Measurements from ENCODE around the gene GPATCH4. TPM values are rescaled to one million over a fixed set of nuclear protein-coding genes. Genes with fewer than 3 reads are reported as not detected.

Gene GPATCH4
- total RNA-seq, 1 experiment from 2014 or later, result 71.7 TPM

DNA sequence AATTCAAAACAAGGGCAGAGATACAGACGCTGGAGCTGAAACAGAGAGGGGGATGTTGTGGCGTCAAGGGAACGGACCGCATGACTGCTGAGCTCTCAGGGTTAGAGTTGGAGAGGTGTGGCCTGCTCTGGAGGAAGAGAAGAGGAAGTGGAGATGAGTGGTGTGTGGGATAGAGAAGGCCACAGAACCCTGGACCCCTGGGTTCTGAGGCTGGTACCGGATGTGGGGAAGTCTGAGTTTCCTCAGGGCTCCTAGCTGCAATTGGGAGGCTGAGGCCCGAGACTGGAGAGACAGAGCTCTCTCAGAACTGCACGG, 42.5 kb upstream of the GPATCH4 start:
- no peaks in the 10 kb centered on the region; a peak in 1 of 5 replicates for H3K9me3 Mint-ChIP-seq
- no peak overlapping the region for H3K4ac ChIP-seq (ENCODE audit: low read depth, low read length)
- no peak overlapping the region for H2BK20ac ChIP-seq (ENCODE audit: low read depth, low read length, poor library complexity, severe bottlenecking)
- no peak overlapping the region for H3K56ac ChIP-seq (ENCODE audit: insufficient read length, low read depth, low read length)
- no peaks in the 10 kb centered on the region for H3K36me3 Mint-ChIP-seq (ENCODE audit: insufficient read depth in 1 of 3, low read depth in 3 of 3)
- no peak overlapping the region for H3K14ac ChIP-seq (ENCODE audit: insufficient read depth, low read length)
- no peak overlapping the region for H3K27ac ChIP-seq (ENCODE audit: insufficient read length, low read depth, low read length)
- peaks cover 4% of the 10 kb centered on the region; the same call in 1 of the 2 replicates for H3K4me1 ChIP-seq (ENCODE audit: insufficient read depth, low read length)
- no peak overlapping the region for H4K91ac ChIP-seq (ENCODE audit: insufficient read length, low read depth, low read length)
- no peak overlapping the region for H2BK120ac ChIP-seq (ENCODE audit: low read depth, low read length, poor library complexity, severe bottlenecking)
- H2BK15ac ChIP-seq (ENCODE audit: low read depth, low read length), result no peak overlapping the region
- no peak overlapping the region for H2BK5ac ChIP-seq (ENCODE audit: insufficient read length, low read length)
- H3K27me3 Mint-ChIP-seq (ENCODE audit: low read depth), result peaks cover 96% of the 10 kb centered on the region
- no peak overlapping the region for H3K4me2 ChIP-seq (ENCODE audit: insufficient read depth, insufficient read length, low read length)
- H4K5ac ChIP-seq (ENCODE audit: insufficient read length, low read depth, low read length), result no peak overlapping the region
- no peak overlapping the region for H2AK5ac ChIP-seq (ENCODE audit: insufficient read length, low read length)
- no peak overlapping the region for H3K27ac Mint-ChIP-seq
- no peak overlapping the region for H4K8ac ChIP-seq (replicated peaks; ENCODE audit: insufficient read length, low read depth, low read length)
- H3K27me3 ChIP-seq (ENCODE audit: insufficient read depth, low read length), result peaks cover 10% of the 10 kb centered on the region; the same call in 1 of the 2 replicates
- no peak overlapping the region for H3K4me3 Mint-ChIP-seq
- WGBS (ENCODE audit: extremely low coverage, insufficient read length, low lambda C conversion rate), result no CpG with 5 or more reads among the region's 7 CpGs
- TF ChIP-seq, protein P1, sequence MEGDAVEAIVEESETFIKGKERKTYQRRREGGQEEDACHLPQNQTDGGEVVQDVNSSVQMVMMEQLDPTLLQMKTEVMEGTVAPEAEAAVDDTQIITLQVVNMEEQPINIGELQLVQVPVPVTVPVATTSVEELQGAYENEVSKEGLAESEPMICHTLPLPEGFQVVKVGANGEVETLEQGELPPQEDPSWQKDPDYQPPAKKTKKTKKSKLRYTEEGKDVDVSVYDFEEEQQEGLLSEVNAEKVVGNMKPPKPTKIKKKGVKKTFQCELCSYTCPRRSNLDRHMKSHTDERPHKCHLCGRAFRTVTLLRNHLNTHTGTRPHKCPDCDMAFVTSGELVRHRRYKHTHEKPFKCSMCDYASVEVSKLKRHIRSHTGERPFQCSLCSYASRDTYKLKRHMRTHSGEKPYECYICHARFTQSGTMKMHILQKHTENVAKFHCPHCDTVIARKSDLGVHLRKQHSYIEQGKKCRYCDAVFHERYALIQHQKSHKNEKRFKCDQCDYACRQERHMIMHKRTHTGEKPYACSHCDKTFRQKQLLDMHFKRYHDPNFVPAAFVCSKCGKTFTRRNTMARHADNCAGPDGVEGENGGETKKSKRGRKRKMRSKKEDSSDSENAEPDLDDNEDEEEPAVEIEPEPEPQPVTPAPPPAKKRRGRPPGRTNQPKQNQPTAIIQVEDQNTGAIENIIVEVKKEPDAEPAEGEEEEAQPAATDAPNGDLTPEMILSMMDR (conservative IDR thresholded peaks at IDR 0.05), result no peak
- H3K9me3 ChIP-seq (ENCODE audit: control insufficient read depth, low read depth, low read length), result no peaks in the 10 kb centered on the region
- no peak overlapping the region for H3K18ac ChIP-seq (ENCODE audit: insufficient read length, low read depth, low read length)
- no peak overlapping the region for H3T11ph ChIP-seq (ENCODE audit: low read length)
- H3K4me1 Mint-ChIP-seq, result peaks cover 21 to 24% of the 10 kb centered on the region in 2 experiments
- no peaks in the 10 kb centered on the region for H3K79me2 ChIP-seq (ENCODE audit: insufficient read depth, low read length)
- H3K23ac ChIP-seq (ENCODE audit: insufficient read length, low read depth, low read length), result no peak overlapping the region
- no peak overlapping the region for H3K9ac ChIP-seq (ENCODE audit: extremely low read depth, insufficient read length, low read length)
- H2AFZ ChIP-seq (ENCODE audit: low read length), result no peak overlapping the region
- no peak overlapping the region for H2BK12ac ChIP-seq (ENCODE audit: insufficient read length, low read depth, low read length)
- H4K20me1 ChIP-seq (ENCODE audit: control insufficient read depth, insufficient read depth, insufficient read length), result no peaks in the 10 kb centered on the region
- no peaks in the 10 kb centered on the region for H3K79me1 ChIP-seq (ENCODE audit: insufficient read depth, low read depth, low read length, poor library complexity, severe bottlenecking)
- peaks cover 11% of the 10 kb centered on the region for H3K23me2 ChIP-seq (ENCODE audit: insufficient read length, low read depth, low read length, poor library complexity, severe bottlenecking)
- no peak for DNase-seq
